Panc1 (cell line): ENCODE data around the gene TMED4. TPM values are rescaled to one million over a fixed set of nuclear protein-coding genes. Genes with fewer than 3 reads are reported as not detected.

Experiments used
- ATAC-seq: fragments of 200-7000 bp; cut with Tn5 transposase; 2 replicates; pipeline ENCODE4 v1.9.1; 2020; ENCODE audit warnings: mild to moderate bottlenecking, moderate library complexity
- BruUV-seq: library from RNA; stranded (reverse); fragments of 400-500 nt; replicated peaks from 2 replicates; lab custom pipeline; 2021; lab: Mats Ljungman, UMichigan
- CTCF ChIA-PET: fragments of 300-600 bp; sonication (Branson Sonifier 250); formaldehyde crosslinking; loops from one replicate; lab custom pipeline; 2022; ENCODE audit warnings: antibody characterized with exemption; lab: Charles Lee
- POLR2A ChIA-PET: fragments of 300-600 bp; sonication (Branson Sonifier 250); formaldehyde crosslinking; loops from one replicate; lab custom pipeline; 2022; ENCODE audit warnings: antibody characterized with exemption; lab: Charles Lee
- DNase-seq: peaks from one replicate; pipeline ENCODE4 v3.0.0-alpha.2; 2010; ENCODE audit warnings: low read depth, low spot score
- H3K27ac ChIP-seq: 2 replicates; pipeline ENCODE4 v1.5.1; 2011; ENCODE audit warnings: mild to moderate bottlenecking, low read length, inconsistent platforms
- H3K27me3 ChIP-seq: fragments of 200-500 bp; sonication (Bioruptor generic); 2 replicates; pipeline ENCODE4 v1.6.0; 2014; ENCODE audit warnings: low read length, inconsistent platforms; ENCODE audit not compliant: control insufficient read depth, insufficient read depth
- H3K36me3 ChIP-seq: fragments of 200-500 bp; sonication (Bioruptor generic); 2 replicates; pipeline ENCODE4 v1.5.1; 2014; ENCODE audit warnings: inconsistent platforms, mild to moderate bottlenecking, low read length, moderate library complexity; ENCODE audit not compliant: control insufficient read depth, insufficient read depth
- H3K4me1 ChIP-seq: 2 replicates; pipeline ENCODE4 v1.5.1; 2011; ENCODE audit warnings: inconsistent platforms, mild to moderate bottlenecking, low read length, moderate library complexity; ENCODE audit not compliant: control insufficient read depth, insufficient read depth
- H3K4me3 ChIP-seq, 2 experiments: 2 replicates each; pipeline ENCODE4 v1.5.1; 2011 to 2012; ENCODE audit warnings: low read depth in 2 of 2, low read length in 2 of 2, mild to moderate bottlenecking in 2 of 2, inconsistent platforms in 1 of 2, moderate library complexity in 1 of 2
- H3K9me3 ChIP-seq: fragments of 200-500 bp; sonication (Bioruptor generic); 2 replicates; pipeline ENCODE4 v1.5.1; 2014; ENCODE audit warnings: low read depth, mild to moderate bottlenecking, inconsistent platforms, low read length, moderate library complexity; ENCODE audit not compliant: control insufficient read depth, insufficient read depth
- POLR2AphosphoS5 ChIP-seq: IDR thresholded peaks from 2 replicates; pipeline ENCODE4 v1.6.1; 2012; ENCODE audit warnings: mild to moderate bottlenecking, low read depth, low read length, moderate library complexity
- REST ChIP-seq, 2 experiments: IDR thresholded peaks; 2 replicates each; pipeline ENCODE4 v1.6.1; 2011 to 2012; ENCODE audit warnings: low read depth in 2 of 2, control low read depth in 1 of 2, low read length in 1 of 2, mild to moderate bottlenecking in 1 of 2, moderate library complexity in 1 of 2; ENCODE audit not compliant: insufficient read depth in 1 of 2
- SIN3A ChIP-seq: IDR thresholded peaks from 2 replicates; pipeline ENCODE4 v1.6.1; 2012; ENCODE audit warnings: low read depth, mild to moderate bottlenecking, low read length, moderate library complexity, borderline replicate concordance; ENCODE audit not compliant: insufficient read depth
- TCF7L2 ChIP-seq: IDR thresholded peaks from 2 replicates; pipeline ENCODE4 v1.6.1; 2011; ENCODE audit warnings: mild to moderate bottlenecking, low read depth, low read length, inconsistent platforms
- in situ Hi-C: cut with HindIII; loops from 2 replicates; pipeline ENCODE4 v1.10.0; 2016; ENCODE audit warnings: low sequenced_read_pairs, low pct_unique_long_range_greater_than_20kb
- intact Hi-C: fragments of 100-400 bp; cut with micrococcal nuclease; formaldehyde crosslinking; loops from one replicate; pipeline ENCODE4 v1.10.0; 2022; ENCODE audit not compliant: unreplicated experiment
- total RNA-seq: library from RNA; stranded (reverse); gene quantifications from one replicate; pipeline ENCODE4 v1.2.1, GENCODE V29; 2021; ENCODE audit not compliant: unreplicated experiment
- TF ChIP-seq, protein P1 (sequence below): fragments of 450-650 bp; IDR thresholded peaks from 2 replicates; pipeline ENCODE4 v1.5.1; 2017; ENCODE audit warnings: mild to moderate bottlenecking

Gene TMED4
- total RNA-seq, 1 experiment from 2014 or later = 123 TPM

GRCh38 chr7:44618753-44619152 is 36.7 kb upstream of the TMED4 start:
- TF ChIP-seq POLR2AphosphoS5 (no peak), REST (IDR thresholded peaks at IDR 0.05; ENCODE audit: insufficient read depth in 1 of 2, low read depth in 2 of 2, low read length in 1 of 2) (no peak), TCF7L2 (no peak), SIN3A (no peak)
- TF ChIP-seq, protein P1, sequence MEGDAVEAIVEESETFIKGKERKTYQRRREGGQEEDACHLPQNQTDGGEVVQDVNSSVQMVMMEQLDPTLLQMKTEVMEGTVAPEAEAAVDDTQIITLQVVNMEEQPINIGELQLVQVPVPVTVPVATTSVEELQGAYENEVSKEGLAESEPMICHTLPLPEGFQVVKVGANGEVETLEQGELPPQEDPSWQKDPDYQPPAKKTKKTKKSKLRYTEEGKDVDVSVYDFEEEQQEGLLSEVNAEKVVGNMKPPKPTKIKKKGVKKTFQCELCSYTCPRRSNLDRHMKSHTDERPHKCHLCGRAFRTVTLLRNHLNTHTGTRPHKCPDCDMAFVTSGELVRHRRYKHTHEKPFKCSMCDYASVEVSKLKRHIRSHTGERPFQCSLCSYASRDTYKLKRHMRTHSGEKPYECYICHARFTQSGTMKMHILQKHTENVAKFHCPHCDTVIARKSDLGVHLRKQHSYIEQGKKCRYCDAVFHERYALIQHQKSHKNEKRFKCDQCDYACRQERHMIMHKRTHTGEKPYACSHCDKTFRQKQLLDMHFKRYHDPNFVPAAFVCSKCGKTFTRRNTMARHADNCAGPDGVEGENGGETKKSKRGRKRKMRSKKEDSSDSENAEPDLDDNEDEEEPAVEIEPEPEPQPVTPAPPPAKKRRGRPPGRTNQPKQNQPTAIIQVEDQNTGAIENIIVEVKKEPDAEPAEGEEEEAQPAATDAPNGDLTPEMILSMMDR = no peak
- no peaks in the 10 kb centered on the region for H3K9me3 ChIP-seq
- in situ Hi-C loops = no loop called here
- no peaks in the 10 kb centered on the region for H3K36me3 ChIP-seq
- H3K4me3 ChIP-seq = no peak overlapping the region
- no peak for DNase-seq
- intact Hi-C loops = no loop called here
- no TSS peak for BruUV-seq
- H3K4me1 ChIP-seq = peaks cover 66% of the 10 kb centered on the region
- ChIA-PET POLR2A (no interaction called here), CTCF (no interaction called here)
- H3K27me3 ChIP-seq = no peaks in the 10 kb centered on the region
- ATAC-seq = no peak
- H3K27ac ChIP-seq = peak overlapping the region; percentile 23

GRCh38 chr7:44618045-44618444 is 36.0 kb upstream of the TMED4 start:
- in situ Hi-C loops = no loop called here
- H3K9me3 ChIP-seq = no peaks in the 10 kb centered on the region
- no peak overlapping the region for H3K4me3 ChIP-seq
- intact Hi-C loops = no loop called here
- ChIA-PET CTCF (interaction anchor here (0.6 kb wide), 1 partner anchor 22 kb away, joined by 7 read pairs; no protein-coding TSS in a partner anchor), POLR2A (no interaction called here)
- H3K36me3 ChIP-seq = no peaks in the 10 kb centered on the region
- ATAC-seq (no peak), DNase-seq (no peak)
- no peaks in the 10 kb centered on the region for H3K27me3 ChIP-seq
- H3K27ac ChIP-seq = peak overlapping the region; percentile 5; the same call in 1 of the 2 replicates
- BruUV-seq = no TSS peak
- peaks cover 64% of the 10 kb centered on the region for H3K4me1 ChIP-seq
- TF ChIP-seq, protein P1 = no peak
- TF ChIP-seq POLR2AphosphoS5 (no peak), REST (IDR thresholded peaks at IDR 0.05; ENCODE audit: insufficient read depth in 1 of 2, low read depth in 2 of 2, low read length in 1 of 2) (no peak), SIN3A (no peak), TCF7L2 (no peak)
